Measurements from ENCODE around the gene LAMA3.
A peak's percentile ranks its signal among the peaks of the same experiment; 100 is the strongest.

LAMA3 gene

DNA sequence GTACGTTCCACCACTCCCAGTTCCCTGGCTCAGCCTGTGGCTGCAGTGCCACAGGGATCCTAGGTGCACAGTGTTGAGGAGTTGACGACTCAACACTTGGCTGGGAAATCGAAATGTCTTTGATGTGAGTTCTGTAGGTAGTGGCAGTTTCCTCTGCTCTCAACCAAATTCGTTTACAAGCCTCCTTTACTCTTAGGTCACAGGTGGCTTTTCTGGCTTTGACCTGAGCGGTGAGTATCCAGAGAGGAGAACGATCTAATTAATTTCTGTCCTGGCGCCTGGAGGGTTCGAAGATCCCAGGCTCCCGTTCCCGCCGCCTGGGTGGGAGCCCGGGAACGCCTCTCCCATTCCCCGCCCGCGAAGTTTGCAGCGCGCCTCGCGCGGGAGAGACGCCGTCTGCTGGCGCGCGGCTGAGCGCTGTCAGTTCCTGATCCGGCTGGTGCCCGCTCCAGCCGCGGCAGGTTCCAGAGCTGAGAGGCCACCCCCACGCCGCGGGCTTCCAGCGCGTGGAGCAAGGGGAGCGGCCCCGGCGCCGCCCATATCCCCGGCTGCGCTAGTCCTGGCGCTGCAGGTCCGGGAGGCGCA is at the start of gene LAMA3:
TSS of gene LAMA3 (plus strand) at position 423 of the 585 bp plus-strand sequence. CDS start 231 bp downstream, outside the sequence.
- DNase-seq (ENCODE audit: low read depth), result peak; percentile 62
- H3K4me3 ChIP-seq (ENCODE audit: low read length), result peak within 1 kb of the TSS; percentile 57
- TF ChIP-seq, protein P1, sequence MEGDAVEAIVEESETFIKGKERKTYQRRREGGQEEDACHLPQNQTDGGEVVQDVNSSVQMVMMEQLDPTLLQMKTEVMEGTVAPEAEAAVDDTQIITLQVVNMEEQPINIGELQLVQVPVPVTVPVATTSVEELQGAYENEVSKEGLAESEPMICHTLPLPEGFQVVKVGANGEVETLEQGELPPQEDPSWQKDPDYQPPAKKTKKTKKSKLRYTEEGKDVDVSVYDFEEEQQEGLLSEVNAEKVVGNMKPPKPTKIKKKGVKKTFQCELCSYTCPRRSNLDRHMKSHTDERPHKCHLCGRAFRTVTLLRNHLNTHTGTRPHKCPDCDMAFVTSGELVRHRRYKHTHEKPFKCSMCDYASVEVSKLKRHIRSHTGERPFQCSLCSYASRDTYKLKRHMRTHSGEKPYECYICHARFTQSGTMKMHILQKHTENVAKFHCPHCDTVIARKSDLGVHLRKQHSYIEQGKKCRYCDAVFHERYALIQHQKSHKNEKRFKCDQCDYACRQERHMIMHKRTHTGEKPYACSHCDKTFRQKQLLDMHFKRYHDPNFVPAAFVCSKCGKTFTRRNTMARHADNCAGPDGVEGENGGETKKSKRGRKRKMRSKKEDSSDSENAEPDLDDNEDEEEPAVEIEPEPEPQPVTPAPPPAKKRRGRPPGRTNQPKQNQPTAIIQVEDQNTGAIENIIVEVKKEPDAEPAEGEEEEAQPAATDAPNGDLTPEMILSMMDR (IDR thresholded peaks at IDR 0.05; ENCODE audit: insufficient read depth, low read depth, low read length, missing control alignments), result peak; percentile 22

GRCh38 chr18:23640052-23640451 is 49.2 kb upstream of the LAMA3 start:
- no peak overlapping the region for H3K4me3 ChIP-seq (ENCODE audit: low read length)
- TF ChIP-seq, protein P1 (IDR thresholded peaks at IDR 0.05; ENCODE audit: insufficient read depth, low read depth, low read length, missing control alignments), result peak; percentile 39
- DNase-seq (ENCODE audit: low read depth), result no peak

GRCh38 chr18:23641143-23641720 is 48.0 kb upstream of the LAMA3 start:
- DNase-seq (ENCODE audit: low read depth), result no peak
- H3K4me3 ChIP-seq (ENCODE audit: low read length), result no peak overlapping the region
- TF ChIP-seq, protein P1 (IDR thresholded peaks at IDR 0.05; ENCODE audit: insufficient read depth, low read depth, low read length, missing control alignments), result no peak

DNA sequence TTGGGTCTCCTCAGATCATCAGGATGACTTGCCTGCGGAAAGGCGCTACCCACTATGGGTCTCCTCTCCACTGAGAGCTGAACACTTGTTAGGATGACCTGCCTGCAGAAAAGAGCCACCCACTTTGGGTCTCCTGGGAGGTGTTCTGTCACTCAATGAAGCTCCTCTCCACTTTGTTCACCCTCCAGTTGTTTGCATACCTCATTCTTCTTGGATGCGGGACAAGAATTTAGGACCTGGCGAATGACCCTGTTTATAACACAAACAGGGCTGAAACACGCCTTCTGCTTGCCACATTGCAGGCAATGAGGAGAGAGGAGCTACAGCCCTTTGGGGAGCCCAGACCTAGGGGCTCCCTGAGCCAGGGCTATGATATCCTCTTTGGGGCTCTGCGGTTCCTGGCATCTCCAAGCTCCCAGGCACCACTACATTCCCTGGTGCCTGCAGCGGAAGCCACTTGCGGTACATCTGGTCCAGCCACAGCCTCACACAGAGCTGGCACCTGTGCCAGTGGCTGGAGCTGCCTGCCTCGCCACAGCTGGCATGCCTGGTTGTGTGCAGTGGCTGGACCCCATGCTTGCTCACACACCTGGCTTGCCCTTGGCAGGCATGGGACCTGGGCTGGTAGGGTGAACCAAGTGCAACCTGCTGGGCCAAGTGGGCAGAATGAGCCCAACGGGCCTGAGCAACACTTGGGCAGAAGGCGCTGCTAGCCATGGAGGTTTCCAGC is 47.2 kb upstream of the LAMA3 start:
- no peak for DNase-seq (ENCODE audit: low read depth)
- TF ChIP-seq, protein P1 (IDR thresholded peaks at IDR 0.05; ENCODE audit: insufficient read depth, low read depth, low read length, missing control alignments), result no peak

GRCh38 chr18:23643815-23644490 is 45.3 kb upstream of the LAMA3 start:
- no peak for DNase-seq (ENCODE audit: low read depth)
- TF ChIP-seq, protein P1 (IDR thresholded peaks at IDR 0.05; ENCODE audit: insufficient read depth, low read depth, low read length, missing control alignments), result no peak
- H3K4me3 ChIP-seq (ENCODE audit: low read length), result no peak overlapping the region

More for the DNA sequence above, 47.2 kb upstream of the LAMA3 start:
- no peak overlapping the region for H3K4me3 ChIP-seq (ENCODE audit: low read length)

DNA sequence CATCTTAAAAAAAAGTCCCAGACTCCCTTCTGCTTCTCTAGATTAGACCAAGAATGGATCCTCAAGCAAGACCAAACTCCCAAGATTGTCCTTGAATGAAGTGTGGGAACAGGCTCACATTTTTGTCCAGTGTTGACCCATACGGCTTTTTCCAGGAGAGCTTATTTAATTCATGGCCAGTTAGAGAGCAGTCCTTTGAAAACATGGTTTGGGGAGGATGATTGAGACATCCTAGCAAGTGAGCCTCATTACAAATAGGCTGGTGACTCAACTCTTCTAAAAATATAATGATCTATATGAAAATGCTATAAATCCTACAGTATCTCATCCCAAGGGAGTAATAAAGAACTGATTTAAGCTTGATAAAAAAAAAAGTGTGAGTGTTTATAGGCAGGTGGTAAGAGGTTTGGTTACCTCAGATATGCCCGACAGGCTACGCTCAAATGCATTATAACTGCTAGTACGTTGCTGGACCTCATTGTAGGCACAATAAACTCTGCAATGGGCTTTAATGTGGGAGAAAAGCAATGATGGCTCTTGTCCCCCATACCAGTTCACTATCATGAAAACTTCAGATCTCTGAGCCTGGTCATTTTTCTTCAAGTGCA is 43.6 kb upstream of the LAMA3 start:
- H3K4me3 ChIP-seq (ENCODE audit: low read length), result no peak overlapping the region
- DNase-seq (ENCODE audit: low read depth), result no peak
- TF ChIP-seq, protein P1 (IDR thresholded peaks at IDR 0.05; ENCODE audit: insufficient read depth, low read depth, low read length, missing control alignments), result no peak
